Neuronal stem cell (in vitro differentiated cells): ENCODE results near the gene LYRM9.
A peak's percentile ranks its signal among the peaks of the same experiment; 100 is the strongest.

ENCODE experiments used
- DNase-seq: peaks from one replicate; pipeline ENCODE4 v3.0.0-alpha.2; 2013; ENCODE audit warnings: low spot score
- H2AFZ ChIP-seq: one replicate; pipeline ENCODE4 v1.6.1; 2013; ENCODE audit warnings: mild to moderate bottlenecking, low read length, inconsistent platforms
- H2AK5ac ChIP-seq: 2 replicates; pipeline ENCODE4 v1.6.1; 2013; ENCODE audit warnings: low read depth, mild to moderate bottlenecking, inconsistent platforms, low read length, moderate library complexity, mixed read lengths
- H2BK120ac ChIP-seq: 2 replicates; pipeline ENCODE4 v1.6.1; 2013; ENCODE audit warnings: low read depth, mild to moderate bottlenecking, inconsistent platforms, low read length, moderate library complexity, mixed read lengths
- H2BK12ac ChIP-seq: one replicate; pipeline ENCODE4 v1.6.1; 2013; ENCODE audit warnings: low read length, inconsistent platforms
- H2BK15ac ChIP-seq: 2 replicates; pipeline ENCODE4 v1.6.1; 2013; ENCODE audit warnings: mild to moderate bottlenecking, low read length, inconsistent platforms, mixed read lengths
- H2BK5ac ChIP-seq: one replicate; pipeline ENCODE4 v1.6.1; 2013; ENCODE audit warnings: inconsistent platforms, mild to moderate bottlenecking, low read length, moderate library complexity
- H3K14ac ChIP-seq: one replicate; pipeline ENCODE4 v1.6.1; 2013; ENCODE audit warnings: low read length, inconsistent platforms
- H3K18ac ChIP-seq: 2 replicates; pipeline ENCODE4 v1.6.1; 2013; ENCODE audit warnings: low read length, inconsistent platforms
- H3K23ac ChIP-seq: 2 replicates; pipeline ENCODE4 v1.6.1; 2013; ENCODE audit warnings: low read depth, mild to moderate bottlenecking, mixed read lengths, low read length, inconsistent platforms; ENCODE audit not compliant: poor library complexity
- H3K27ac ChIP-seq: replicated peaks from 3 replicates; pipeline ENCODE4 v1.5.1; 2013; ENCODE audit warnings: low read length, inconsistent platforms
- H3K27me3 ChIP-seq, 3 experiments: 2 replicates each; pipeline ENCODE4 v1.6.1; 2013; ENCODE audit warnings: low read length in 3 of 3, mild to moderate bottlenecking in 2 of 3, inconsistent platforms in 1 of 3, low read depth in 1 of 3, mixed read lengths in 1 of 3, moderate library complexity in 1 of 3; ENCODE audit not compliant: control insufficient read depth in 3 of 3, insufficient read depth in 3 of 3
- H3K36me3 ChIP-seq, 2 donors: replicated peaks in 1 of 2; 2 replicates each; pipeline ENCODE4 v1.6.1; 2013; ENCODE audit warnings: low read length in 2 of 2; ENCODE audit not compliant: control insufficient read depth in 2 of 2, insufficient read depth in 2 of 2
- H3K4ac ChIP-seq: 2 replicates; pipeline ENCODE4 v1.6.1; 2013; ENCODE audit warnings: inconsistent platforms, mild to moderate bottlenecking, low read length, moderate library complexity
- H3K4me1 ChIP-seq, 2 donors: 1 replicate in 1 of 2; 2 replicates in 1 of 2; pipeline ENCODE4 v1.6.1; 2013; ENCODE audit warnings: low read length in 2 of 2, low read depth in 1 of 2; ENCODE audit not compliant: control insufficient read depth in 2 of 2, insufficient read depth in 1 of 2
- H3K4me2 ChIP-seq: one replicate; pipeline ENCODE4 v1.6.1; 2013; ENCODE audit warnings: mild to moderate bottlenecking, low read length, inconsistent platforms; ENCODE audit not compliant: insufficient read depth, poor library complexity, severe bottlenecking
- H3K4me3 ChIP-seq, 2 donors: 2 replicates each; pipeline ENCODE4 v1.5.1; 2013; ENCODE audit warnings: low read length in 2 of 2, mild to moderate bottlenecking in 2 of 2, inconsistent platforms in 1 of 2, moderate library complexity in 1 of 2
- H3K79me1 ChIP-seq: one replicate; pipeline ENCODE4 v1.6.1; 2013; ENCODE audit warnings: low read depth, mild to moderate bottlenecking, inconsistent platforms, low read length, moderate library complexity
- H3K9ac ChIP-seq: one replicate; pipeline ENCODE4 v1.6.1; 2013; ENCODE audit warnings: mild to moderate bottlenecking, low read depth, low read length, inconsistent platforms; ENCODE audit not compliant: poor library complexity
- H3K9me3 ChIP-seq, 2 donors: replicated peaks in 1 of 2; 2 replicates each; pipeline versions ENCODE3 to v1.6.1; 2013; ENCODE audit warnings: low read length in 2 of 2, mild to moderate bottlenecking in 2 of 2, inconsistent platforms in 1 of 2, low read depth in 1 of 2, mixed read lengths in 1 of 2, moderate library complexity in 1 of 2; ENCODE audit not compliant: control insufficient read depth in 2 of 2, insufficient read depth in 1 of 2
- H4K8ac ChIP-seq: one replicate; pipeline ENCODE4 v1.6.1; 2013; ENCODE audit warnings: low read depth, mild to moderate bottlenecking, inconsistent platforms, low read length, moderate library complexity
- H4K91ac ChIP-seq: one replicate; pipeline ENCODE4 v1.6.1; 2013; ENCODE audit warnings: low read length, low read depth, mild to moderate bottlenecking, inconsistent platforms; ENCODE audit not compliant: poor library complexity
- WGBS, 2 donors: extraction: QIAGEN DNeasy Blood & Tissue Kit; methylation state at CpG; one replicate each; pipeline ENCODE4 v1.1.7; 2013; ENCODE audit warnings: missing lambda C conversion rate in 2 of 2, mixed read lengths in 1 of 2; ENCODE audit not compliant: insufficient read length in 2 of 2, insufficient replicate concordance in 1 of 2; ENCODE audit errors: extremely low coverage in 2 of 2; 5-methylcytosine and 5-hydroxymethylcytosine counted together

The LYRM9 gene

DNA sequence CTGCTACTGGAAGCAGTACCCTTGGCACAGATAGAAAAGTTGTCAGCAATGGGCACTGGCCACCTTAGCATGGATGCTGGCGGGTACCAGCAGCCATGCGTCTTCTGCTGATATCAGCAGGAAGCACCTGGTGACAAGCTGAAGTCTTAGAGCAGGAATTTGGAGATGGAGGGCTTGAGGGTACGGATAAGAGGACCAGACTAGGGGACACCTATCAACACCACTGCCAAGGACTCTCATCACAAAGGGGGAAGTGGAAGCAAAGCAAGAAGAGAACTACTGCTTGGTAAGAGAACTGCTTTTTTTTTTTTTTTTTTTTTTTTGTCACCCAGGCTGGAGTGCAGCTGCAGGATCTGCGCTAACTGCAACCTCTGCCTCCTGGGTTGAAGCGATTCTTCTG, 35.4 kb upstream of the LYRM9 start:
- Histone ChIP-seq H3K18ac (no peak overlapping the region), H3K4me2 (no peak overlapping the region), H4K8ac (no peak overlapping the region), H3K9me3 (peaks cover 0 to 4% of the 10 kb centered on the region in 2 donors), H2AFZ (no peak overlapping the region), H3K14ac (no peak overlapping the region), H4K91ac (no peak overlapping the region), H2BK15ac (no peak overlapping the region), H3K4ac (no peak overlapping the region), H3K79me1 (peaks cover 3% of the 10 kb centered on the region), H3K23ac (no peak overlapping the region), H3K9ac (no peak overlapping the region), H2BK12ac (no peak overlapping the region), H3K27me3 (peaks cover 0 to 7% (median 0%) of the 10 kb centered on the region in 3 experiments), H3K27ac (no peak overlapping the region), H3K4me1 (no peaks in the 10 kb centered on the region), H3K36me3 (no peaks in the 10 kb centered on the region), H2BK120ac (no peak overlapping the region), H2AK5ac (no peak overlapping the region), H2BK5ac (no peak overlapping the region), H3K4me3 (no peak overlapping the region)
- DNase-seq: no peak
- WGBS, 2 donors: no CpG with 5 or more reads among the region's 5 CpGs

DNA sequence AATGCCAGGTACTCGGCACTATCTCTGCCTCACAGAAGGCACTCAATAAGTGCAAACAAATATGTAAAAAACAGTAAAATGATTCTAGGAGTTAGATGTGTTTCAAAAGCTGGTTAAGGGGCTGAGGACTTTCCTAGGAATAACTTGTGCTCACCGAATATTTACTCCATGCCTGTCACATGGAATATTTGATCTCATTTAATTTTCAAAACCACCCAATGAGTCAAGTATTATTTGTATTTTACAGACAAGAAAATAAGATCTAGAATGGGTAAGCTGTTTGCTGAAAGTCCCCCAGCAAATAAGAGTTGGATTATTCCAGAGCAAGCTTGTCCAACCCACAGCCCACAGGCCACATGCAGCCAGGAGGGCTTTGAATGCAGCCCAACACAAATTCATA, 34.6 kb upstream of the LYRM9 start:
- H3K4me1 ChIP-seq: no peaks in the 10 kb centered on the region

DNA sequence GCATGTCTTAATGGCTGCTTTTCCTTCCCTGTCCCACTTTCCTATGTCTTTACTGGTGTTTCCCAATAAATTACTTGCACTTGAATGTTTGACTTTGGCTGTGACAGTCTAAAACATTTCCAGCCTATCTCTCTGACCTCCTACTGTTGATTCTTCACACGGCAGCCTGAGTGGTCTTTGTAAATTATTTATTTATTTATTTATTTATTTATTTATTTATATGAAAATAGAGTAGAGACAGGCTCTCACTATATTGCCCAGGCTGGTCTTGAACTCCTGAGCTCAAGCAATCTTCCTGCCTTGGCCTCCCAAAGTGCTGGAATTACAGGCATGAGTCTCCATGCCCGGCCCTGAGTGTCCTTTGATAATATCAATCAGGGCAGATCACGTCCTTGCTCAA, 28.4 kb upstream of the LYRM9 start:
- H3K23ac ChIP-seq: no peak overlapping the region
- H3K27me3 ChIP-seq: peaks cover 0 to 19% (median 0%) of the 10 kb centered on the region in 3 experiments
- DNase-seq: no peak
- H3K4me1 ChIP-seq: peaks cover 0 to 1% of the 10 kb centered on the region in 2 donors
- no peak overlapping the region for H2BK12ac ChIP-seq
- H4K91ac ChIP-seq: no peak overlapping the region
- no peak overlapping the region for H2BK5ac ChIP-seq
- no peak overlapping the region for H2AK5ac ChIP-seq
- H3K14ac ChIP-seq: no peak overlapping the region
- H4K8ac ChIP-seq: no peak overlapping the region
- no peak overlapping the region for H3K4ac ChIP-seq
- H3K36me3 ChIP-seq: no peaks in the 10 kb centered on the region
- no peak overlapping the region for H3K4me3 ChIP-seq
- H3K4me2 ChIP-seq: no peak overlapping the region
- H3K9me3 ChIP-seq: no peaks in the 10 kb centered on the region
- H2AFZ ChIP-seq: no peak overlapping the region
- no CpG with 5 or more reads among the region's 3 CpGs for WGBS, 2 donors
- no peak overlapping the region for H3K27ac ChIP-seq
- H3K9ac ChIP-seq: no peak overlapping the region
- H2BK120ac ChIP-seq: no peak overlapping the region
- no peaks in the 10 kb centered on the region for H3K79me1 ChIP-seq
- no peak overlapping the region for H3K18ac ChIP-seq
- no peak overlapping the region for H2BK15ac ChIP-seq

More for the DNA sequence above, 34.6 kb upstream of the LYRM9 start:
- DNase-seq: no peak
- no peak overlapping the region for H4K8ac ChIP-seq
- WGBS, 2 donors: no CpG with 5 or more reads among the region's 2 CpGs
- no peak overlapping the region for H2BK120ac ChIP-seq
- H3K4me2 ChIP-seq: no peak overlapping the region
- no peak overlapping the region for H2AK5ac ChIP-seq
- no peak overlapping the region for H2BK12ac ChIP-seq
- no peak overlapping the region for H3K23ac ChIP-seq
- H3K79me1 ChIP-seq: peaks cover 3% of the 10 kb centered on the region
- no peak overlapping the region for H3K9ac ChIP-seq
- H3K18ac ChIP-seq: no peak overlapping the region
- H3K4me3 ChIP-seq: no peak overlapping the region
- no peak overlapping the region for H3K14ac ChIP-seq
- no peak overlapping the region for H2BK5ac ChIP-seq
- H3K9me3 ChIP-seq: peaks cover 0 to 2% of the 10 kb centered on the region in 2 donors
- no peak overlapping the region for H2AFZ ChIP-seq
- peaks cover 0 to 7% (median 0%) of the 10 kb centered on the region in 3 experiments for H3K27me3 ChIP-seq
- H2BK15ac ChIP-seq: no peak overlapping the region
- H3K27ac ChIP-seq: no peak overlapping the region
- no peaks in the 10 kb centered on the region for H3K36me3 ChIP-seq
- H3K4ac ChIP-seq: no peak overlapping the region
- no peak overlapping the region for H4K91ac ChIP-seq

DNA sequence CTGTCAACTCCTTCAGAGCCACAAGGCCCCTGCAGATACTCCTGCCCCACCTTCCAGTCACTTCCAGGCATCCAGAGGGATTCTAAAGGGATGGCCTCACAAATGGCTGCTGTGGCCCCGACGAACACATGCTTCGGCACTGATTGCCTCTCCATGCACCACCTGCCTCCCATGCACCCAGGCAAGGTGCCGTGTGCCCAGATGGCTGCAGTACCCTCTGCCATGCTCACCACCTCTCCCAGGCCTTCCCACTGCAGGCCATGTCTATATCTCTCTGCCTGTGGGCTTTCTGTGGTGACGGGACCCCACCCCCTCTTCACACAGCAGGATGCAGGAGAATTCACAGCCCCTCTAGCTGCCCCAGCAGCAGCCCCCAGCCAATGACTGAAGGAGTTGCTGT, 27.9 kb upstream of the LYRM9 start:
- H3K27me3 ChIP-seq: peaks cover 0 to 23% (median 0%) of the 10 kb centered on the region in 3 experiments
- H2BK12ac ChIP-seq: no peak overlapping the region
- no peak overlapping the region for H2AFZ ChIP-seq
- H3K4me1 ChIP-seq: peaks cover 0 to 1% of the 10 kb centered on the region in 2 donors
- WGBS, 2 donors: no CpG with 5 or more reads among the region's 5 CpGs
- H3K14ac ChIP-seq: no peak overlapping the region
- no peak overlapping the region for H2AK5ac ChIP-seq
- H3K23ac ChIP-seq: no peak overlapping the region
- H3K36me3 ChIP-seq: no peaks in the 10 kb centered on the region
- no peak overlapping the region for H2BK5ac ChIP-seq
- no peak overlapping the region for H3K4me2 ChIP-seq
- H3K18ac ChIP-seq: peak overlapping the region; percentile 58
- H2BK15ac ChIP-seq: no peak overlapping the region
- no peak overlapping the region for H3K4ac ChIP-seq
- no peak overlapping the region for H3K27ac ChIP-seq
- no peak overlapping the region for H3K4me3 ChIP-seq
- no peak for DNase-seq
- no peak overlapping the region for H2BK120ac ChIP-seq
- H3K9ac ChIP-seq: no peak overlapping the region
- no peak overlapping the region for H4K8ac ChIP-seq
- no peaks in the 10 kb centered on the region for H3K9me3 ChIP-seq
- no peak overlapping the region for H4K91ac ChIP-seq
- no peaks in the 10 kb centered on the region for H3K79me1 ChIP-seq
